H9 (cell line): ENCODE measurements around the gene NEURL1B. TPM values are rescaled to one million over a fixed set of nuclear protein-coding genes. Genes with fewer than 3 reads are reported as not detected.

Experiments used
- DNase-seq: peaks from one replicate; pipeline ENCODE4 v3.0.0-alpha.2; 2017
- H2AFZ ChIP-seq: one replicate; pipeline ENCODE4 v1.6.1; 2013; ENCODE audit warnings: mild to moderate bottlenecking, low read length, control low read depth, moderate library complexity
- H2AK5ac ChIP-seq: 2 replicates; pipeline ENCODE4 v1.6.1; 2013; ENCODE audit warnings: low read length, control low read depth, mixed read lengths; ENCODE audit not compliant: insufficient read length
- H2BK120ac ChIP-seq: one replicate; pipeline ENCODE4 v1.6.1; 2013; ENCODE audit warnings: low read depth, mild to moderate bottlenecking, low read length, control low read depth, inconsistent platforms; ENCODE audit not compliant: poor library complexity, severe bottlenecking
- H2BK12ac ChIP-seq: 2 replicates; pipeline ENCODE4 v1.6.1; 2013; ENCODE audit warnings: low read length, control low read depth, mixed read lengths, low read depth; ENCODE audit not compliant: insufficient read length
- H2BK15ac ChIP-seq: 2 replicates; pipeline ENCODE4 v1.6.1; 2013; ENCODE audit warnings: low read depth, low read length, control low read depth
- H2BK20ac ChIP-seq: one replicate; pipeline ENCODE4 v1.6.1; 2013; ENCODE audit warnings: low read depth, mild to moderate bottlenecking, low read length, control low read depth, inconsistent platforms; ENCODE audit not compliant: poor library complexity, severe bottlenecking
- H2BK5ac ChIP-seq: 2 replicates; pipeline ENCODE4 v1.6.1; 2013; ENCODE audit warnings: low read length, control low read depth, mixed read lengths; ENCODE audit not compliant: insufficient read length
- H3K14ac ChIP-seq: 2 replicates; pipeline ENCODE4 v1.6.1; 2013; ENCODE audit warnings: low read length, control low read depth; ENCODE audit not compliant: insufficient read depth
- H3K18ac ChIP-seq: 2 replicates; pipeline ENCODE4 v1.6.1; 2013; ENCODE audit warnings: low read depth, mild to moderate bottlenecking, mixed read lengths, low read length, control low read depth; ENCODE audit not compliant: insufficient read length
- H3K23ac ChIP-seq: 2 replicates; pipeline ENCODE4 v1.6.1; 2013; ENCODE audit warnings: low read length, control low read depth, mixed read lengths, low read depth; ENCODE audit not compliant: insufficient read length
- H3K23me2 ChIP-seq: 2 replicates; pipeline ENCODE4 v1.6.1; 2013; ENCODE audit warnings: low read depth, mild to moderate bottlenecking, mixed read lengths, low read length, control low read depth; ENCODE audit not compliant: insufficient read length, poor library complexity, severe bottlenecking
- H3K27ac ChIP-seq: 2 replicates; pipeline ENCODE4 v1.5.1; 2013; ENCODE audit warnings: low read length, control low read depth, mixed read lengths, low read depth; ENCODE audit not compliant: insufficient read length
- H3K27me3 ChIP-seq: 2 replicates; pipeline ENCODE4 v1.6.1; 2013; ENCODE audit warnings: low read length, control low read depth, inconsistent platforms; ENCODE audit not compliant: insufficient read depth
- H3K4ac ChIP-seq: 2 replicates; pipeline ENCODE4 v1.6.1; 2013; ENCODE audit warnings: low read depth, mild to moderate bottlenecking, control low read depth, inconsistent platforms, low read length, moderate library complexity
- H3K4me1 ChIP-seq: 2 replicates; pipeline ENCODE4 v1.6.1; 2013; ENCODE audit warnings: low read length, control low read depth, inconsistent platforms; ENCODE audit not compliant: insufficient read depth
- H3K4me2 ChIP-seq: 2 replicates; pipeline ENCODE4 v1.6.1; 2013; ENCODE audit warnings: low read length, control low read depth, mixed read lengths; ENCODE audit not compliant: insufficient read length, insufficient read depth
- H3K56ac ChIP-seq: 2 replicates; pipeline ENCODE4 v1.6.1; 2013; ENCODE audit warnings: low read depth, mild to moderate bottlenecking, mixed read lengths, low read length, control low read depth; ENCODE audit not compliant: insufficient read length
- H3K79me1 ChIP-seq: 2 replicates; pipeline ENCODE4 v1.6.1; 2013; ENCODE audit warnings: low read depth, mild to moderate bottlenecking, moderate library complexity, low read length, control low read depth, inconsistent platforms; ENCODE audit not compliant: insufficient read depth, poor library complexity, severe bottlenecking
- H3K79me2 ChIP-seq: 2 replicates; pipeline ENCODE4 v1.6.1; 2013; ENCODE audit warnings: low read length, control low read depth, inconsistent platforms; ENCODE audit not compliant: insufficient read depth
- H3K9ac ChIP-seq: 2 replicates; pipeline ENCODE4 v1.6.1; 2013; ENCODE audit warnings: low read length, control low read depth, mixed read lengths; ENCODE audit not compliant: insufficient read length; ENCODE audit errors: extremely low read depth
- H3K9me3 ChIP-seq: one replicate; pipeline ENCODE4 v1.6.1; 2013; ENCODE audit warnings: low read depth, low read length, inconsistent platforms; ENCODE audit not compliant: control insufficient read depth
- H3T11ph ChIP-seq: one replicate; pipeline ENCODE4 v1.6.1; 2013; ENCODE audit warnings: mild to moderate bottlenecking, low read length, control low read depth, inconsistent platforms
- H4K20me1 ChIP-seq: one replicate; pipeline ENCODE4 v1.6.1; 2013; ENCODE audit not compliant: control insufficient read depth, insufficient read length, insufficient read depth
- H4K5ac ChIP-seq: 2 replicates; pipeline ENCODE4 v1.6.1; 2013; ENCODE audit warnings: low read depth, mild to moderate bottlenecking, mixed read lengths, low read length, control low read depth; ENCODE audit not compliant: insufficient read length
- H4K8ac ChIP-seq: replicated peaks from 2 replicates; pipeline ENCODE4 v1.6.1; 2013; ENCODE audit warnings: low read length, control low read depth, mixed read lengths, low read depth; ENCODE audit not compliant: insufficient read length
- H4K91ac ChIP-seq: 2 replicates; pipeline ENCODE4 v1.6.1; 2013; ENCODE audit warnings: low read depth, mild to moderate bottlenecking, moderate library complexity, mixed read lengths, low read length, control low read depth; ENCODE audit not compliant: insufficient read length
- H3K27ac Mint-ChIP-seq, 3 experiments: 2 replicates in 2 of 3; 3 replicates in 1 of 3; pipeline ENCODE4 v1.8.0; 2020 to 2021; ENCODE audit warnings: mixed read lengths in 3 of 3, mild to moderate bottlenecking in 1 of 3, moderate library complexity in 1 of 3
- H3K27me3 Mint-ChIP-seq: 2 replicates; pipeline ENCODE4 v1.8.0; 2021; ENCODE audit warnings: low read depth, mild to moderate bottlenecking, moderate library complexity, mixed read lengths
- H3K36me3 Mint-ChIP-seq, 3 experiments: 2 replicates in 2 of 3; 3 replicates in 1 of 3; pipeline ENCODE4 v1.8.0; 2020 to 2021; ENCODE audit warnings: low read depth in 3 of 3, mixed read lengths in 3 of 3; ENCODE audit not compliant: insufficient read depth in 1 of 3
- H3K4me1 Mint-ChIP-seq, 2 experiments: 2 replicates each; pipeline ENCODE4 v1.8.0; 2020; ENCODE audit warnings: mixed read lengths in 2 of 2
- H3K4me3 Mint-ChIP-seq, 2 experiments: 2 replicates in 1 of 2; 3 replicates in 1 of 2; pipeline ENCODE4 v1.8.0; 2020 to 2021; ENCODE audit warnings: mild to moderate bottlenecking in 2 of 2, mixed read lengths in 2 of 2, moderate library complexity in 1 of 2
- H3K9me3 Mint-ChIP-seq, 2 experiments: 2 replicates in 1 of 2; 3 replicates in 1 of 2; pipeline ENCODE4 v1.8.0; 2020; ENCODE audit warnings: mild to moderate bottlenecking in 2 of 2, mixed read lengths in 2 of 2, moderate library complexity in 1 of 2
- CTCF ChIP-seq: fragments of 200-600 bp; sonication (generic); conservative IDR thresholded peaks from 3 replicates; pipeline ENCODE4 v1.8.0; 2021; ENCODE audit warnings: antibody characterized with exemption, mild to moderate bottlenecking
- WGBS: extraction: QIAGEN DNeasy Blood & Tissue Kit; methylation state at CpG from one replicate; pipeline ENCODE4 v1.1.7; 2013; ENCODE audit warnings: missing lambda C conversion rate, low lambda C conversion rate, mixed read lengths; ENCODE audit not compliant: insufficient read length; ENCODE audit errors: extremely low coverage; 5-methylcytosine and 5-hydroxymethylcytosine counted together
- total RNA-seq: library from RNA; stranded (reverse); gene quantifications from 2 replicates; pipeline ENCODE4 v1.2.1, GENCODE V29; 2021

NEURL1B gene
- total RNA-seq, 1 experiment from 2014 or later, result 3.6 TPM

- Histone ChIP-seq H3K23ac (no peak overlapping the region), H3K23me2 (no peaks in the 10 kb centered on the region), H3K79me1 (no peaks in the 10 kb centered on the region), H2AK5ac (no peak overlapping the region), H3K14ac (no peak overlapping the region), H3K18ac (no peak overlapping the region), H3K4me1 (no peaks in the 10 kb centered on the region), H3K4ac (no peak overlapping the region), H2BK12ac (no peak overlapping the region), H2BK15ac (no peak overlapping the region), H3K56ac (no peak overlapping the region), H3K4me2 (no peak overlapping the region), H4K20me1 (no peaks in the 10 kb centered on the region), H2BK20ac (no peak overlapping the region), H4K8ac (no peak overlapping the region), H3K9ac (no peak overlapping the region), H2BK5ac (no peak overlapping the region), H3K27ac (no peak overlapping the region), H3K27me3 (no peaks in the 10 kb centered on the region; the same call in 1 of the 2 replicates), H3K9me3 (no peaks in the 10 kb centered on the region), H4K5ac (no peak overlapping the region), H4K91ac (no peak overlapping the region), H3K79me2 (no peaks in the 10 kb centered on the region), H2BK120ac (no peak overlapping the region), H3T11ph (no peak overlapping the region), H2AFZ (no peak overlapping the region)
- H3K4me1 Mint-ChIP-seq, result peaks cover 4 to 23% of the 10 kb centered on the region in 2 experiments
- no peak for TF ChIP-seq CTCF
- peaks cover 35% of the 10 kb centered on the region for H3K27me3 Mint-ChIP-seq
- H3K27ac Mint-ChIP-seq, result no peak overlapping the region
- no peak for DNase-seq
- H3K9me3 Mint-ChIP-seq, result no peaks in the 10 kb centered on the region
- H3K4me3 Mint-ChIP-seq, result no peak overlapping the region
- peaks cover 0 to 2% (median 0%) of the 10 kb centered on the region in 3 experiments; a peak in 1 of 7 replicates for H3K36me3 Mint-ChIP-seq
- WGBS, result no CpG with 5 or more reads among the region's 5 CpGs
Measured at GRCh38 chr5:172680921-172681320, 39.9 kb downstream of the NEURL1B start.
